HepG2 (cell line): ENCODE measurements around the gene RREB1. TPM values are rescaled to one million over a fixed set of nuclear protein-coding genes. Genes with fewer than 3 reads are reported as not detected.

Experiments used
- ARNT ChIP-seq: fragments of 450-650 bp; IDR thresholded peaks from 2 replicates; pipeline ENCODE4 v1.6.1; 2017
- KDM3A ChIP-seq: IDR thresholded peaks from 2 replicates; pipeline ENCODE4 v1.6.1; 2018; ENCODE audit warnings: low read depth, missing compliant biosample characterization
- NR2F6 ChIP-seq, 2 experiments: IDR thresholded peaks; 2 replicates each; pipeline ENCODE4 v1.6.1; 2016; ENCODE audit warnings: antibody characterized with exemption in 1 of 2, mild to moderate bottlenecking in 1 of 2
- RERE ChIP-seq: IDR thresholded peaks from 2 replicates; pipeline ENCODE4 v1.6.1; 2016; ENCODE audit warnings: low read depth, missing genetic modification reagents, missing compliant biosample characterization
- SALL2 ChIP-seq: sonication (generic); formaldehyde crosslinking; IDR thresholded peaks from 2 replicates; pipeline ENCODE4 v1.8.1; 2023; ENCODE audit warnings: mild to moderate bottlenecking, missing genetic modification reagents, inconsistent platforms
- XBP1 ChIP-seq: sonication (generic); formaldehyde crosslinking; IDR thresholded peaks from 2 replicates; pipeline ENCODE4 v1.5.0; 2020; ENCODE audit warnings: missing genetic modification reagents
- ZFY ChIP-seq: sonication (generic); formaldehyde crosslinking; IDR thresholded peaks from 2 replicates; pipeline ENCODE4 v1.4.0; 2020; ENCODE audit warnings: missing genetic modification reagents
- ZFYVE20 ChIP-seq: sonication (generic); formaldehyde crosslinking; IDR thresholded peaks from 2 replicates; pipeline ENCODE4 v1.8.0; 2023; ENCODE audit warnings: low read depth, mild to moderate bottlenecking, moderate library complexity, missing genetic modification reagents, borderline replicate concordance
- ZMAT3 ChIP-seq: sonication (generic); formaldehyde crosslinking; conservative IDR thresholded peaks from 2 replicates; pipeline ENCODE4 v1.7.0; 2021; ENCODE audit warnings: missing genetic modification reagents
- ZNF362 ChIP-seq: sonication (generic); formaldehyde crosslinking; IDR thresholded peaks from 2 replicates; pipeline ENCODE4 v1.4.0; 2020; ENCODE audit warnings: missing genetic modification reagents, mild to moderate bottlenecking, borderline replicate concordance
- ZNF816 ChIP-seq: sonication (generic); formaldehyde crosslinking; IDR thresholded peaks from 2 replicates; pipeline ENCODE4 v1.8.0; 2022; ENCODE audit warnings: missing genetic modification reagents, mild to moderate bottlenecking, borderline replicate concordance
- polyA plus RNA-seq, 8 experiments: library from polyadenylated mRNA; depleted of rRNA in 3 of 8; stranded (reverse) in 7 of 8; unstranded in 1 of 8; fragments of >200 nt; fragmentation: Illumina TruSeq in 4 of 8; extraction: Trizol in 4 of 8; gene quantifications; 2 replicates each; pipeline versions ENCODE4 v1.2.1 to v1.2.3, GENCODE V29; 2011 to 2016; ENCODE audit warnings: low read depth in 4 of 8, missing spikeins in 1 of 8, mixed read lengths in 1 of 8; ENCODE audit not compliant: insufficient read depth in 1 of 8
- total RNA-seq, 5 experiments: library from RNA; depleted of rRNA; stranded (reverse); fragments of >200 nt; fragmentation: Illumina TruSeq; extraction: Trizol; gene quantifications; 2 replicates each; pipeline ENCODE4 v1.2.3, GENCODE V29; 2016; ENCODE audit warnings: low read depth in 1 of 5
- TF ChIP-seq, protein P1 (sequence below): IDR thresholded peaks from 2 replicates; pipeline ENCODE4 v1.6.1; 2012; ENCODE audit warnings: inconsistent platforms
- TF ChIP-seq, protein P2 (sequence below): sonication (generic); formaldehyde crosslinking; IDR thresholded peaks from 2 replicates; pipeline ENCODE4 v1.5.0; 2020; ENCODE audit warnings: mild to moderate bottlenecking, missing genetic modification reagents, borderline replicate concordance

The RREB1 gene
- total and polyA plus RNA-seq, 2 of the 13 experiments (the other 11 are each of a cell fraction or from before 2014, with no cell fraction given) = 6.1 to 23.2 TPM

DNA sequence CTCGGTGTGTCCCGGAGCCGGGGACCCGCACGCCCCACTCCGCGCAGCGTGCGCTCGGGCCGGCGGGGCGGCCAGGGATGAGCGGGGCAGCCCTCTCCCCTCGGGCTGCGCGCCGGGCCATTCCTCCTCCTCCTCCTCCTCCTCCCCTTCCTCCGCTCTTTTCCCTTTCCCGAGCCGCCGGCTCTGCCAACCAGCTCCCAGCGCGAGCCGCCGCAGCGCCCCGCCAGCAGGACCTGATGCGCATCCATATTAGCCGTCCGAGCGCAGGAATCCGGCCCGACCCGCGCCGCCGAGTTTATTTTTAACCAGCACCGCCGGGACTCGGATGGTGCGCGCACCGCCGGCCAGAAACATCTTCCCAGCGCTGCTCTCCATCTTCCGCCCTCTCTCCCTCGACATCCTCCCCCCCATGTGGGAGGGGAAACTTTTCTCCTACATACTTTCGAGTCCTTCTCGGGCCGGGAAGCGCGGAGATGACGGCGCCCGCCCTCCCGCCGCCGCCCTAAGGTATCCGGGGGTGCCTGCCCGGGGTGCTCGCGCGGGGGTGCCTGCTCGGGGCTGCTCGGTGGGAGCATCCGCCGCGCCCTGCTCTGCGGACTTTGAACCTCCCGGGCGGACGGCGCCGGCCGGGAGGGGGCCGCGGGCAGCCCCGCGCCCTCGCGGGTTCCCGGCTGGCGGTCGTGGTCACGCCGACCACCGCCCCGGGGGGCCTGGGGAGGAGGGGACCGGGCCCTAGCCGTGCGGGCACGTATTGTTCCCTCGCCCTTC lies 619 bp downstream of the RREB1 start (continued):
- 0 out of 2 replicates have a peak, but pooled peaks have one; percentile 9 for TF ChIP-seq XBP1 (CRISPR knock-in tag)
- TF ChIP-seq ZNF362 (CRISPR knock-in tag) = peak; percentile 8; the same call in 1 of the 2 replicates
- TF ChIP-seq ZMAT3 (CRISPR knock-in tag) = 0 out of 2 replicates have a peak, but pooled peaks have one; percentile 67
- TF ChIP-seq, protein P1, sequence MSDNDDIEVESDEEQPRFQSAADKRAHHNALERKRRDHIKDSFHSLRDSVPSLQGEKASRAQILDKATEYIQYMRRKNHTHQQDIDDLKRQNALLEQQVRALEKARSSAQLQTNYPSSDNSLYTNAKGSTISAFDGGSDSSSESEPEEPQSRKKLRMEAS = peak; percentile 57
- peak; percentile 59; the same call in 1 of the 2 replicates for TF ChIP-seq SALL2
- no peak for TF ChIP-seq NR2F6 (IDR thresholded peaks at IDR 0.05)
- TF ChIP-seq NR2F6 (CRISPR knock-in tag; IDR thresholded peaks at IDR 0.05) = peak; percentile 35; the same call in 1 of the 2 replicates
- TF ChIP-seq ZNF816 (CRISPR knock-in tag) = peak; percentile 69; the same call in 1 of the 2 replicates
- TF ChIP-seq KDM3A (CRISPR knock-in tag) = 0 out of 2 replicates have a peak, but pooled peaks have one; percentile 4
- no peak for TF ChIP-seq ARNT
- TF ChIP-seq RERE (CRISPR knock-in tag) = no peak; the same call in 1 of the 2 replicates
- TF ChIP-seq ZFYVE20 (CRISPR knock-in tag) = 0 out of 2 replicates have a peak, but pooled peaks have one; percentile 13
- TF ChIP-seq ZFY = peak; percentile 4; the same call in 1 of the 2 replicates
- TF ChIP-seq, protein P2, sequence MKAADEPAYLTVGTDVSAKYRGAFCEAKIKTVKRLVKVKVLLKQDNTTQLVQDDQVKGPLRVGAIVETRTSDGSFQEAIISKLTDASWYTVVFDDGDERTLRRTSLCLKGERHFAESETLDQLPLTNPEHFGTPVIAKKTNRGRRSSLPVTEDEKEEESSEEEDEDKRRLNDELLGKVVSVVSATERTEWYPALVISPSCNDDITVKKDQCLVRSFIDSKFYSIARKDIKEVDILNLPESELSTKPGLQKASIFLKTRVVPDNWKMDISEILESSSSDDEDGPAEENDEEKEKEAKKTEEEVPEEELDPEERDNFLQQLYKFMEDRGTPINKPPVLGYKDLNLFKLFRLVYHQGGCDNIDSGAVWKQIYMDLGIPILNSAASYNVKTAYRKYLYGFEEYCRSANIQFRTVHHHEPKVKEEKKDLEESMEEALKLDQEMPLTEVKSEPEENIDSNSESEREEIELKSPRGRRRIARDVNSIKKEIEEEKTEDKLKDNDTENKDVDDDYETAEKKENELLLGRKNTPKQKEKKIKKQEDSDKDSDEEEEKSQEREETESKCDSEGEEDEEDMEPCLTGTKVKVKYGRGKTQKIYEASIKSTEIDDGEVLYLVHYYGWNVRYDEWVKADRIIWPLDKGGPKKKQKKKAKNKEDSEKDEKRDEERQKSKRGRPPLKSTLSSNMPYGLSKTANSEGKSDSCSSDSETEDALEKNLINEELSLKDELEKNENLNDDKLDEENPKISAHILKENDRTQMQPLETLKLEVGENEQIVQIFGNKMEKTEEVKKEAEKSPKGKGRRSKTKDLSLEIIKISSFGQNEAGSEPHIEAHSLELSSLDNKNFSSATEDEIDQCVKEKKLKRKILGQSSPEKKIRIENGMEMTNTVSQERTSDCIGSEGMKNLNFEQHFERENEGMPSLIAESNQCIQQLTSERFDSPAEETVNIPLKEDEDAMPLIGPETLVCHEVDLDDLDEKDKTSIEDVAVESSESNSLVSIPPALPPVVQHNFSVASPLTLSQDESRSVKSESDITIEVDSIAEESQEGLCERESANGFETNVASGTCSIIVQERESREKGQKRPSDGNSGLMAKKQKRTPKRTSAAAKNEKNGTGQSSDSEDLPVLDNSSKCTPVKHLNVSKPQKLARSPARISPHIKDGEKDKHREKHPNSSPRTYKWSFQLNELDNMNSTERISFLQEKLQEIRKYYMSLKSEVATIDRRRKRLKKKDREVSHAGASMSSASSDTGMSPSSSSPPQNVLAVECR (CRISPR knock-in tag) = peak; percentile 36; the same call in 1 of the 2 replicates
